WI38 (cell line): ENCODE data around the gene EXTL1.

Experiments used
- H3K4me3 ChIP-seq: 2 replicates; pipeline ENCODE4 v1.5.1; 2011; ENCODE audit warnings: low read depth, mild to moderate bottlenecking, control low read depth, low read length
- TF ChIP-seq, protein P1 (sequence below): IDR thresholded peaks from 2 replicates; pipeline ENCODE4 v1.5.1; 2012; ENCODE audit warnings: low read depth, mild to moderate bottlenecking, control low read depth, low read length

EXTL1 gene

DNA sequence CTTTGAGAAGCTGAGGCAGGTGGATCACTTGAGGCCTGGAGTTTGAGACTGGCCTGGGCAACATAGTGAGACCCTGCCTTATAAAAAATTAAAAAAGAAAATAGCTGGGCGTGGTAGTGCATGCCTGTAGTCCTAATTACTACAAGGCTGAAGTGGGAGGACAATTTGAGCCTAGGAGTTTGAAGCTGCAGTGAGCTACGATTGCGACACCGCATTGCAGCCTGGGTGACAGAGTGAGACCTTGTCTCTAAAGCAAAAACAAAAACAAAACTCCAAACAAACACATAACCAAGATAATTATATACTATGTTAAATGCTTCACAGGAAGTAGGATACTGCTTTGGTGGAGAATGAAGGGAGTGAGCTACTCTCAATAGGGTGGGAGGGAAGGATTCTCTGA, 18.3 kb upstream of the EXTL1 start:
- H3K4me3 ChIP-seq = no peak overlapping the region
- TF ChIP-seq, protein P1, sequence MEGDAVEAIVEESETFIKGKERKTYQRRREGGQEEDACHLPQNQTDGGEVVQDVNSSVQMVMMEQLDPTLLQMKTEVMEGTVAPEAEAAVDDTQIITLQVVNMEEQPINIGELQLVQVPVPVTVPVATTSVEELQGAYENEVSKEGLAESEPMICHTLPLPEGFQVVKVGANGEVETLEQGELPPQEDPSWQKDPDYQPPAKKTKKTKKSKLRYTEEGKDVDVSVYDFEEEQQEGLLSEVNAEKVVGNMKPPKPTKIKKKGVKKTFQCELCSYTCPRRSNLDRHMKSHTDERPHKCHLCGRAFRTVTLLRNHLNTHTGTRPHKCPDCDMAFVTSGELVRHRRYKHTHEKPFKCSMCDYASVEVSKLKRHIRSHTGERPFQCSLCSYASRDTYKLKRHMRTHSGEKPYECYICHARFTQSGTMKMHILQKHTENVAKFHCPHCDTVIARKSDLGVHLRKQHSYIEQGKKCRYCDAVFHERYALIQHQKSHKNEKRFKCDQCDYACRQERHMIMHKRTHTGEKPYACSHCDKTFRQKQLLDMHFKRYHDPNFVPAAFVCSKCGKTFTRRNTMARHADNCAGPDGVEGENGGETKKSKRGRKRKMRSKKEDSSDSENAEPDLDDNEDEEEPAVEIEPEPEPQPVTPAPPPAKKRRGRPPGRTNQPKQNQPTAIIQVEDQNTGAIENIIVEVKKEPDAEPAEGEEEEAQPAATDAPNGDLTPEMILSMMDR = no peak

DNA sequence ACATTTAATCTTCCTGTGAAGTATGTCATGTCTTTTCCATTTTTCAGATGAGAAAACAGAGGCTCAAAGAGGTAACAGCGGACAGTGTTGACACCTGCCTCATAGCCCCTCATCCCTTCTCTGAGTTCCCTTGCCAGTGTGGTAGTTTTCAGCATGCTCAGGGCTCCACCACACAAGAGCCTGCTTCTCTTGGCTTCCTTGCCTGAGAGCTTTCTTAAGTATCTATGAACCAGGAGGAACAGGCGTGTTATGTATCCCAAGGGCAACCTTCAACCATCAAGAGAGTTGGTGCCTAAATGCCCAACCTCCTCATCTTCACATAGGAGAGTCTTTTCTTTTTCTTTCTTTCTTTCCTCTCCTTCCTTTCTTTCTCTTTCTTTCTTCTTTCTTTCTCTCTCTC, 17.8 kb upstream of the EXTL1 start:
- no peak overlapping the region for H3K4me3 ChIP-seq
- TF ChIP-seq, protein P1 = no peak

DNA sequence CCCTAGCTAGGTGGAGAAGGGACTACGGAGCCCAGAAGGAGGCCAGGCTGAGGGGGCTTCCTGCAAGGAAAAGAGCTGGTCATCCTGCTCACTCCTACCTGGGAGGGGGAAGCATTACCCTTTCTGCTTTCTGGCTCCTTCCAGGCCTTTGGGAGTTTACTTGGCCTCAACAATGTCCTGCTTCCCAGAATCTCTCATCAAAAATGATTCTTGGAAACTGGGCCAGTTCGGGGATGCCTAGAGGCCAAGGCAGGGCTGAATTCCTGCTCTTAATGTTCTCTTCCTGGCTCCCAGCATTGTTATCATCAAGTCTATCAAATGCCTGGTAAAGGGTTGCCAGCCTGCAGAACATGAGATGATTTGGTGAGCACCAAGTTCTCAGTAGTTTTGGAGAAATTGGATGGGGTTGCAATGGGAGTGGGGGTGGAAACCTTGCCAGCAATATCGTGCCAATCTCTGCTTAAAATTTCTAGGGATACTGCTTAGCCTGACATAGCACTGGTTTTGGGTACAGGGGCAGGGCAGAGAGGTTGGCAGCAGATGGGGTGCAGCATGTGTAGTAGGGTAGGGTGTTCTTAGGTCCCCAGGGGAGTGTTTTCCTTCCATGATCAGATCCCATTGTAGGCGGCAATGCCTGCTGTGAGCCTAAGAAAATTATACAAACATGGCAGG, 16.0 kb upstream of the EXTL1 start:
- H3K4me3 ChIP-seq = no peak overlapping the region
- TF ChIP-seq, protein P1 = no peak

DNA sequence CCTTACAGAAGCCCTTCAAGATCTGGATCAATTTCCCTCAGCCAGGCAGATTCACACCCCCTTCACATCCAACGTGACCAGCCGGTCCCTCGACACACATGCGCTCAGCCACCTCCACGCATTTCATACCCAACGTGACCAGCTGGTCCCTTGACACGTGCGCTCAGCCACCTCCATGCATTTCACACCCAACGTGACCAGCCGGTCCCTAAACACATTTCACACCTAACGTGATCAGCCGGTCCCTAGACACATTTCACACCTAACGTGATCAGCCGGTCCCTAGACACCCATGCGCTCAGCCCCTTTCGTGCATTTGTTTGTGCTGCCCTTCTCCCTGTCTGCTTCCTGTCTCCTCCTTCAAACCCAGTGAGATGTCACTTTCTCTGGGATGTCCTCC, 14.9 kb upstream of the EXTL1 start:
- TF ChIP-seq, protein P1 = no peak
- H3K4me3 ChIP-seq = no peak overlapping the region

DNA sequence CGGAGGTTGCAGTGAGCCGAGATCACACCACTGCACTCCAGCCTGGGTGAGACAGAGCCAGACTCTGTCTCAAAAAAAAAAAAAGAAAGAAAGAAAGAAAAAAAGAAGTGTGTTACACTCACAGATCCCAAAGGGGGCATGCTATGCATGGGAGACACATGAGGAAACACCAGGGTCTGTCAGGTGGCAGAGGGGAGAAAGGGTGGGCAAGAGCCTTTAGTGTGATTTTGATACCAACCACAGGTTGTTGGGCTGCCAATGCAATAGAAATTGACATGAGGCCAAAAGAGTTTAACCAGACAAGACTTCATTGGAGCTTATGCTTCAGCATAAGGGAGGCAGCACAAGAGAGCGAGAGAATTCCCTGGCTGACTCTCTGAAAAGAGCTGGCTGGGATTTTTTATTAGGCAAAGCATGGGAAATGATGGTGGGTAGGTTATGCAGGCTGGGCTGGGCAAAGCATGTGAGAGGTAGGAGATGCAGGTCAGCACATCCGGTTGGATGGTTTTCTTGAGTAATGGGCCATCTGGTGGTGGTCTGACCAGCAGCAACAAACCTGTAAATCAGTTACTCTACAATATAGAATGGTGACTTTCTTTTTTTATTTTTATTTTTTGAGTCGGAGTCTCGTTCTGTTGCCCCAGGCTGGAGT, 11.7 kb upstream of the EXTL1 start:
- TF ChIP-seq, protein P1 = no peak
- H3K4me3 ChIP-seq = no peak overlapping the region

DNA sequence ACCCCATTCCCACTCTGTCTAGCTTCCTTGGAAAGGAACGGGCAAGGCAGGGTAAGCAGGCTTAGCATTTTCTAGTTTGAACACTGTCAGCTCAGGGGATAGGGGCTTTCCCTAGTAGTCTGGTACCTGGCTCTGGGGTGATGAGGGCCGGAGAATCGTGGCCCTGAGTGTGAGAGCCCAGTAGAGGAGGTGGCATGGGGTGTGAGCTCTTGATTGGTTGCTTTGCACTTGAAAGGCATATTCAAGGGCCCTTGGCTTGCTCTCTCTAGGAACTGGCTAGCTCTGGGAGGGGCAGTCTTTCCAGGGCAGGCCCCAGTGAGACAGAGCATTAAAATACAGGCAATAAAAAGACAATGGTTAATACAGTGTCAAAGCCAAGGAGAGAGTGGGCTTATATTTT, 10.8 kb upstream of the EXTL1 start:
- TF ChIP-seq, protein P1 = no peak
- no peak overlapping the region for H3K4me3 ChIP-seq

DNA sequence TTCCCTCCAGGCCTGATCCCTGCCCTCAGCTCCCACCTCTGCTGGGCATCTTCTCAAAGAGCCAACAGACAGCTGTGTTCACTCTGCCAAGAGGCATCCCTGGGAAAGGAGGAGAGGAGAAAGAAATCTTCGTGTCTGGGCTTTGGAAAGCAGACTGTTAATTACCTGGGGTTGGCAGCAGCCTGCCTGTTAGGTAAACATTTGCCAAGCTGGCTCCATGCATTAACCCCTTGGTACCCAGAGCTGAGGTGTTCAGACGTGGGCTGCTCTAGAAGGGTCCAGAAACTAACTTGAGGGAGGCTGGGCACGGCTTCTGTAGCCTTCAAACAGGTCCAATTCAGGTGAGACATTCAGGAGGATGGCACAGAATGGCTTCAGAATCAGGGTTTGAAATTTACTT, 8.7 kb upstream of the EXTL1 start:
- no peak overlapping the region for H3K4me3 ChIP-seq
- TF ChIP-seq, protein P1 = no peak
